ENCODE results near the gene DHTKD1. TPM values are rescaled to one million over a fixed set of nuclear protein-coding genes. Genes with fewer than 3 reads are reported as not detected.

The DHTKD1 gene
- 19.6 and 23.2 TPM in 2 replicates for total RNA-seq

GRCh38 chr10:12068449-12069269 is at the start of gene DHTKD1:
Gene DHTKD1, plus strand, starts transcription at chr10:12068954. Its CDS starts 80 bp downstream, at chr10:12069034.

GRCh38 chr10:12042797-12043651 is 25.7 kb upstream of the DHTKD1 start, which contains the start of gene UPF2:
Gene UPF2, minus strand, starts transcription at chr10:12042809. Its CDS starts 7,386 bp downstream, at chr10:12035423.

GRCh38 chr10:12129222-12130111 is 60.7 kb downstream of the DHTKD1 start, which contains the start of gene SEC61A2:
Gene SEC61A2, plus strand, starts transcription at chr10:12129677. Its CDS starts 111 bp downstream, at chr10:12129788.

Small RNA genes lying within 50 kb of the gene (small RNA-seq; reads per million reads assigned to genes)
- gene MIR548AK (not detected), gene RNU6-88P (not detected)

Other genes starting within 250 kb of the DHTKD1 start
- 11.8 and 40.6 TPM in 2 replicates for gene PROSER2, start 245.6 kb upstream of the DHTKD1 start, total RNA-seq
- gene UPF2, start 26.1 kb upstream of the DHTKD1 start, total RNA-seq = 10.4 and 14.1 TPM in 2 replicates
- gene SEC61A2, start 60.7 kb downstream of the DHTKD1 start, total RNA-seq = 4.7 and 7.8 TPM in 2 replicates
- 45.5 and 54.3 TPM in 2 replicates for gene NUDT5, start 126.9 kb downstream of the DHTKD1 start, total RNA-seq
- gene CDC123, start 127.2 kb downstream of the DHTKD1 start, total RNA-seq = 68.0 and 80.1 TPM in 2 replicates